Measurements from ENCODE around the gene ZFR.

- TF ChIP-seq CTCF (IDR thresholded peaks at IDR 0.05) (no peak), REST (IDR thresholded peaks at IDR 0.05; ENCODE audit: insufficient read depth in 1 of 2, low read depth in 2 of 2, low read length in 1 of 2) (no peak), POLR2AphosphoS5 (IDR thresholded peaks at IDR 0.05; ENCODE audit: low read depth, low read length) (no peak)
These were observed 88.9 kb downstream of the ZFR start for GRCh38 chr5:32355686-32356085.

Measured in Panc1 (cell line).